ENCODE measurements around the gene EVL. TPM values are rescaled to one million over a fixed set of nuclear protein-coding genes. Genes with fewer than 3 reads are reported as not detected.

The EVL gene
- total RNA-seq, 1 donor from 2014 or later, result 11.7 TPM

GRCh38 chr14:100118396-100119011 is 53.3 kb downstream of the EVL start:
- no peaks in the 10 kb centered on the region for H3K9me3 ChIP-seq
- peaks cover 0 to 2% of the 10 kb centered on the region in 2 donors for H3K36me3 ChIP-seq
- intact Hi-C loops (cut with DNase I), result no loop called here
- H3K4me1 ChIP-seq, result no peaks in the 10 kb centered on the region
- no peak overlapping the region for H3K4me3 ChIP-seq
- no peaks in the 10 kb centered on the region for H3K27me3 ChIP-seq
- TF ChIP-seq, protein P1, sequence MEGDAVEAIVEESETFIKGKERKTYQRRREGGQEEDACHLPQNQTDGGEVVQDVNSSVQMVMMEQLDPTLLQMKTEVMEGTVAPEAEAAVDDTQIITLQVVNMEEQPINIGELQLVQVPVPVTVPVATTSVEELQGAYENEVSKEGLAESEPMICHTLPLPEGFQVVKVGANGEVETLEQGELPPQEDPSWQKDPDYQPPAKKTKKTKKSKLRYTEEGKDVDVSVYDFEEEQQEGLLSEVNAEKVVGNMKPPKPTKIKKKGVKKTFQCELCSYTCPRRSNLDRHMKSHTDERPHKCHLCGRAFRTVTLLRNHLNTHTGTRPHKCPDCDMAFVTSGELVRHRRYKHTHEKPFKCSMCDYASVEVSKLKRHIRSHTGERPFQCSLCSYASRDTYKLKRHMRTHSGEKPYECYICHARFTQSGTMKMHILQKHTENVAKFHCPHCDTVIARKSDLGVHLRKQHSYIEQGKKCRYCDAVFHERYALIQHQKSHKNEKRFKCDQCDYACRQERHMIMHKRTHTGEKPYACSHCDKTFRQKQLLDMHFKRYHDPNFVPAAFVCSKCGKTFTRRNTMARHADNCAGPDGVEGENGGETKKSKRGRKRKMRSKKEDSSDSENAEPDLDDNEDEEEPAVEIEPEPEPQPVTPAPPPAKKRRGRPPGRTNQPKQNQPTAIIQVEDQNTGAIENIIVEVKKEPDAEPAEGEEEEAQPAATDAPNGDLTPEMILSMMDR (IDR thresholded peaks at IDR 0.05), result no peak
- H3K27ac ChIP-seq, result no peak overlapping the region
- no peak for DNase-seq (ENCODE audit: low spot score in 2 of 2)

GRCh38 chr14:100119251-100119650 is 54.0 kb downstream of the EVL start:
- H3K4me3 ChIP-seq, result no peak overlapping the region
- no peaks in the 10 kb centered on the region for H3K27me3 ChIP-seq
- H3K36me3 ChIP-seq, result peaks cover 0 to 6% of the 10 kb centered on the region in 2 donors
- intact Hi-C loops (cut with DNase I), result no loop called here
- DNase-seq (ENCODE audit: low spot score in 2 of 2), result no peak
- H3K4me1 ChIP-seq, result no peaks in the 10 kb centered on the region
- no peaks in the 10 kb centered on the region for H3K9me3 ChIP-seq
- H3K27ac ChIP-seq, result no peak overlapping the region
- TF ChIP-seq, protein P1 (IDR thresholded peaks at IDR 0.05), result no peak

GRCh38 chr14:100120522-100121269 is 55.5 kb downstream of the EVL start:
- H3K4me3 ChIP-seq, result no peak overlapping the region
- TF ChIP-seq, protein P1 (IDR thresholded peaks at IDR 0.05), result no peak
- no peak overlapping the region for H3K27ac ChIP-seq
- H3K27me3 ChIP-seq, result no peaks in the 10 kb centered on the region
- DNase-seq (ENCODE audit: low spot score in 2 of 2), result no peak
- H3K4me1 ChIP-seq, result no peaks in the 10 kb centered on the region
- intact Hi-C loops (cut with DNase I), result no loop called here
- peaks cover 0 to 6% of the 10 kb centered on the region in 2 donors for H3K36me3 ChIP-seq
- no peaks in the 10 kb centered on the region for H3K9me3 ChIP-seq

DNA sequence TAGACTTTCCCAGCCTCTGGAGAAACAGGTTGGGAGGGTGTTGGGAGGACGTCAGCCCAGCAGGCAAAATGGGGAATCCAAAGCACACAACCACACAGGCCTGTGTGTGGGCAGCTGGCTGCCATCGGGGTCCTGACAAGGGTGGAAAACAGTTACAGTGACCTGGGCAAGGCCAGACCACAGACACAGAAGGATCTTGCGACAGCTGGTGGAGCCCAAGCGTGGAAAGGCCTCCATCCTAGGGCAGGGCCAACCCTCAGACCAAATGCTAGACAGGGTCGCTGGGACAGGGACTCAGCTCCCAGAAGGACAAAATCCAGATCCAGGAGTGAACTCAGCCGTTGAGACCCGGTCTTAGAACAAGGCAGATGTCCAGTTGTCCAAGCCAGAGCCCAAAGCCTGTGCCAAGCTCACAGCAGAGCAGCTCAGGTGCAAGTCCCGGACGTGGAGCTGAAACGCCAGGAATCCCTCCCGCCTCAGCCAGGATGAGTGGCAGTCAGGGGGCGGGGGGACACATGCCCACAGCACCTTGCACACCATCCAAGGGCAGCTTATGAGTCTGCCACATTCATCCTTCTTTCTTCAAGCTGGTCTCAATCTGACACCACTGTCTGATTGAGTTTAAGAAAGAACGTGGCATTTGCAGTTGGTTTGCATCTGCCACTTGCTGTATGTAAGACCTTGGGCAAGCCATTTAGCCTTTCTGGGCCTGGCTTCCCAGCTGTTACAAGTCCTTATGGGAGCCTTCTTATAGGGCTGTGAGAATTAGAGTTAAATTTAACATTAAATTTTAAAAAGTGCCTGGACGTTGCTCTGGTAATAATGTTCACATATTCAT is 56.6 kb downstream of the EVL start:
- H3K27ac ChIP-seq, result no peak overlapping the region
- TF ChIP-seq, protein P1 (IDR thresholded peaks at IDR 0.05), result no peak
- no peaks in the 10 kb centered on the region for H3K27me3 ChIP-seq
- intact Hi-C loops (cut with DNase I), result no loop called here
- H3K36me3 ChIP-seq, result peaks cover 0 to 6% of the 10 kb centered on the region in 2 donors
- no peak for DNase-seq (ENCODE audit: low spot score in 2 of 2)
- H3K9me3 ChIP-seq, result no peaks in the 10 kb centered on the region
- H3K4me3 ChIP-seq, result no peak overlapping the region
- no peaks in the 10 kb centered on the region for H3K4me1 ChIP-seq

DNA sequence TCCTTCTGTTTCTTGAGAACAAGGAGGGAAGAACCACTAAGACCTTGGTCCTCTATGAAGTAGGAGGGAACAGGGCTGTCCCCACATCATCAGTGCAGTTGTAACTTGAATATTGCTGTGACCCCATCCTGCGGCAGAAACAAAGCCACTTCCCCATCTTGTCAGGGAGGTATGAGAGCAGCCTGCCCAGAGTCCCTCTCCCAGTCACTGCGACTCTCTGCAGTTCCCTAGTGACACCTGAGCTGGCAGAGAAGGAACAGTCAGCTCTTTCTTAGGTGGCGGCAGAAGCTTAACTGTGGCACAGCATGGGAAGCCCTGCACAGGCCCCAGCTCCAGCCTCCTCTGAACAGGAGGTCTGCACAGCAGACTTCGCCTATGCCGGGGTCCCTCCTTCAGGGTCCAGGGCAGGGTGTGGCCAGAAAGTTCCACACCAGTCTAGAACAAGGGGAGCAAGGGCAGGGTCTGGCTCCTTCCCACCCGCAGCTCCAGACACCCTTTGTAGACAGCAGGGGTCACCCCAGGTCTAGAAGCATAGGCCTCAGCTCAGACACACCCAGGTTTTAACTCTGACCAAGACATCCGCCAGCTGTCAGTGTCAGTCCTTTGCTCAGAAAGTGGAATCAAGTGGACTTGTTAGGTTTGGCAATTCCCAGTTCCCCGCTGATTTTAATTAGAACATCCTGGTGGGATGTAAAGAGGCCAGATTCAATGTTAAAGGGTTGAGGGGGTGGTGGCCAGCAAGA is 57.4 kb downstream of the EVL start:
- TF ChIP-seq, protein P1 (IDR thresholded peaks at IDR 0.05), result no peak
- Histone ChIP-seq H3K4me3 (no peak overlapping the region), H3K27ac (no peak overlapping the region), H3K4me1 (no peaks in the 10 kb centered on the region), H3K36me3 (peaks cover 0 to 6% of the 10 kb centered on the region in 2 donors), H3K9me3 (no peaks in the 10 kb centered on the region), H3K27me3 (no peaks in the 10 kb centered on the region)
- no peak for DNase-seq (ENCODE audit: low spot score in 2 of 2)
- intact Hi-C loops (cut with DNase I), result no loop called here
